SK-N-SH (cell line): ENCODE results near the gene TSSK2. TPM values are rescaled to one million over a fixed set of nuclear protein-coding genes. Genes with fewer than 3 reads are reported as not detected.

Experiments
- CTCF ChIA-PET: fragments of 300-600, 350-600 bp; formaldehyde crosslinking; extraction: SDS; loops from one replicate; lab custom pipeline; 2021; lab: Yijun Ruan, JAX
- POLR2A ChIA-PET: fragments of 350-600 bp; sonication (Branson Sonifier 250); formaldehyde crosslinking; extraction: SDS; loops from one replicate; lab custom pipeline; 2020; ENCODE audit warnings: antibody characterized with exemption, inconsistent platforms; lab: Yijun Ruan, JAX
- DNase-seq: peaks from one replicate; pipeline ENCODE4 v3.0.0; 2012
- H2AFZ ChIP-seq: fragments of 200-600 bp; sonication (generic); 2 replicates; pipeline ENCODE4 v1.8.1; 2016; ENCODE audit warnings: antibody characterized with exemption, mild to moderate bottlenecking, low read depth
- H3F3A ChIP-seq: fragments of 200-600 bp; sonication (generic); replicated peaks from 2 replicates; pipeline ENCODE3; 2016; ENCODE audit warnings: antibody characterized with exemption, mild to moderate bottlenecking; ENCODE audit not compliant: insufficient read depth
- H3K27ac ChIP-seq, 2 experiments: fragments of 200-500 bp in 1 of 2; fragments of 200-600 bp in 1 of 2; sonication (Bioruptor generic) in 1 of 2; sonication (generic), shearing (Covaris generic) in 1 of 2; 2 replicates each; pipeline versions ENCODE4 v1.5.1 to v1.6.1; 2014 to 2016; ENCODE audit warnings: low read depth in 2 of 2, inconsistent platforms in 1 of 2, low read length in 1 of 2, mild to moderate bottlenecking in 1 of 2, mixed read lengths in 1 of 2
- H3K27me3 ChIP-seq: fragments of 200-600 bp; sonication (generic), shearing (Covaris generic); 2 replicates; pipeline ENCODE4 v1.6.1; 2016; ENCODE audit warnings: mixed run types; ENCODE audit not compliant: insufficient read depth
- H3K36me3 ChIP-seq, 2 experiments: fragments of 200-500 bp in 1 of 2; fragments of 200-600 bp in 1 of 2; sonication (Bioruptor generic) in 1 of 2; sonication (generic) in 1 of 2; replicated peaks in 1 of 2; 2 replicates each; pipeline versions ENCODE3 to v1.5.1; 2014 to 2016; ENCODE audit warnings: low read length in 1 of 2, mild to moderate bottlenecking in 1 of 2; ENCODE audit not compliant: insufficient read depth in 2 of 2, control insufficient read depth in 1 of 2
- H3K4me1 ChIP-seq, 2 experiments: fragments of 200-500 bp in 1 of 2; fragments of 200-600 bp in 1 of 2; sonication (Bioruptor generic) in 1 of 2; sonication (generic), shearing (Covaris generic) in 1 of 2; 2 replicates each; pipeline versions ENCODE4 v1.5.1 to v1.6.1; 2014 to 2016; ENCODE audit warnings: low read depth in 1 of 2, low read length in 1 of 2, mixed run types in 1 of 2; ENCODE audit not compliant: insufficient read depth in 2 of 2, control insufficient read depth in 1 of 2
- H3K4me2 ChIP-seq: fragments of 200-600 bp; sonication (generic), shearing (Covaris generic); 2 replicates; pipeline ENCODE4 v1.6.1; 2017; ENCODE audit warnings: mixed run types
- H3K4me3 ChIP-seq, 2 experiments: fragments of 200-500 bp in 1 of 2; fragments of 200-600 bp in 1 of 2; sonication (Bioruptor generic) in 1 of 2; sonication (generic), shearing (Covaris generic) in 1 of 2; 2 replicates each; pipeline versions ENCODE4 v1.5.1 to v1.8.1; 2014 to 2016; ENCODE audit warnings: low read depth in 2 of 2, inconsistent platforms in 1 of 2, low read length in 1 of 2, mild to moderate bottlenecking in 1 of 2, mixed read lengths in 1 of 2, moderate library complexity in 1 of 2
- H3K79me2 ChIP-seq: fragments of 200-600 bp; sonication (generic); 2 replicates; pipeline ENCODE4 v1.8.1; 2017; ENCODE audit warnings: mild to moderate bottlenecking; ENCODE audit not compliant: insufficient read depth
- H3K9ac ChIP-seq: fragments of 200-600 bp; sonication (generic); 2 replicates; pipeline ENCODE4 v1.6.1; 2017; ENCODE audit warnings: mixed run types
- H3K9me2 ChIP-seq: fragments of 200-600 bp; sonication (generic); 2 replicates; pipeline ENCODE4 v1.6.1; 2017; ENCODE audit warnings: mixed run types
- H3K9me3 ChIP-seq: fragments of 200-600 bp; sonication (generic); 2 replicates; pipeline ENCODE4 v1.6.1; 2017; ENCODE audit warnings: mixed run types, mild to moderate bottlenecking, moderate library complexity
- H4K20me1 ChIP-seq: fragments of 200-600 bp; sonication (generic); 2 replicates; pipeline ENCODE4 v1.6.1; 2017; ENCODE audit warnings: mild to moderate bottlenecking, mixed run types; ENCODE audit not compliant: insufficient read depth
- CHD2 ChIP-seq: fragments of 150-350 bp; IDR thresholded peaks from 2 replicates; pipeline ENCODE4 v1.6.1; 2018; ENCODE audit warnings: low read length; ENCODE audit not compliant: partially characterized antibody
- ELF1 ChIP-seq: IDR thresholded peaks from 2 replicates; pipeline ENCODE4 v1.4.0; 2012
- EZH2phosphoT487 ChIP-seq: fragments of 200-600 bp; sonication (generic); IDR thresholded peaks from 2 replicates; pipeline ENCODE4 v1.6.1; 2017; ENCODE audit warnings: low read depth, mixed run types, mild to moderate bottlenecking, antibody characterized with exemption, moderate library complexity, borderline replicate concordance
- FOXJ3 ChIP-seq: sonication (generic); formaldehyde crosslinking; IDR thresholded peaks from 2 replicates; pipeline ENCODE4 v1.5.1; 2020; ENCODE audit warnings: mild to moderate bottlenecking, missing genetic modification reagents
- MAX ChIP-seq: IDR thresholded peaks from 2 replicates; pipeline ENCODE4 v1.4.0; 2012; ENCODE audit warnings: low read depth
- MXI1 ChIP-seq: IDR thresholded peaks from 2 replicates; pipeline ENCODE4 v1.6.1; 2012; ENCODE audit warnings: mild to moderate bottlenecking, low read depth, low read length, improper control_type of control experiment
- NFIC ChIP-seq: IDR thresholded peaks from 2 replicates; pipeline ENCODE4 v1.4.0; 2012; ENCODE audit warnings: borderline replicate concordance
- PBX3 ChIP-seq: IDR thresholded peaks from 2 replicates; pipeline ENCODE4; 2012
- POLR2AphosphoS5 ChIP-seq: IDR thresholded peaks from 2 replicates; pipeline ENCODE4 v1.6.1; 2012; ENCODE audit warnings: low read depth, low read length
- RAD21 ChIP-seq: IDR thresholded peaks from 2 replicates; pipeline ENCODE4 v1.6.1; 2012; ENCODE audit warnings: mild to moderate bottlenecking, low read length
- REST ChIP-seq: IDR thresholded peaks from 2 replicates; pipeline ENCODE4 v1.6.1; 2012; ENCODE audit warnings: mild to moderate bottlenecking, low read depth, low read length, moderate library complexity
- RFX5 ChIP-seq: IDR thresholded peaks from 2 replicates; pipeline ENCODE4 v1.6.1; 2012; ENCODE audit warnings: mild to moderate bottlenecking, improper control_type of control experiment, low read length
- TAF1 ChIP-seq: IDR thresholded peaks from 2 replicates; pipeline ENCODE4 v1.6.1; 2012; ENCODE audit warnings: low read depth, mild to moderate bottlenecking, low read length, moderate library complexity, borderline replicate concordance
- TEAD4 ChIP-seq: IDR thresholded peaks from 2 replicates; pipeline ENCODE4 v1.4.0; 2012; ENCODE audit warnings: mild to moderate bottlenecking, borderline replicate concordance; ENCODE audit not compliant: insufficient read depth
- YY1 ChIP-seq: IDR thresholded peaks from 2 replicates; pipeline ENCODE4 v1.4.0; 2012; ENCODE audit warnings: low read depth, mild to moderate bottlenecking
- WGBS: methylation state at CpG from one replicate; pipeline ENCODE4 v1.1.6; 2017; ENCODE audit warnings: low lambda C conversion rate; 5-methylcytosine and 5-hydroxymethylcytosine counted together
- polyA plus RNA-seq, 3 experiments: library from polyadenylated mRNA; depleted of rRNA; stranded (reverse); fragments of >200 nt; gene quantifications; 2 replicates each; pipeline ENCODE4 v1.2.3, GENCODE V29; 2012
- TF ChIP-seq, protein P1 (sequence below): IDR thresholded peaks from 2 replicates; pipeline ENCODE4 v1.4.0; 2012; ENCODE audit warnings: low read depth, borderline replicate concordance
- TF ChIP-seq, protein P2 (sequence below): fragments of 150-350 bp; IDR thresholded peaks from 2 replicates; pipeline ENCODE4 v1.6.1; 2016; ENCODE audit warnings: mild to moderate bottlenecking, low read depth, low read length

The TSSK2 gene
- polyA plus RNA-seq, 1 of the 3 experiments (the other 2 are of a cell fraction), result not detected

- Histone ChIP-seq H3K4me1 (peaks cover 0 to 15% of the 10 kb centered on the region in 2 experiments; a peak in 2 of 4 replicates), H3K9me3 (no peaks in the 10 kb centered on the region), H3K79me2 (peaks cover 14% of the 10 kb centered on the region), H3K9ac (no peak overlapping the region), H3K27ac (no peak overlapping the region), H4K20me1 (peaks cover 10% of the 10 kb centered on the region), H3K4me3 (no peak overlapping the region), H3K4me2 (no peak overlapping the region), H3F3A (no peaks in the 10 kb centered on the region), H2AFZ (no peak overlapping the region), H3K9me2 (no peaks in the 10 kb centered on the region), H3K27me3 (no peaks in the 10 kb centered on the region), H3K36me3 (no peaks in the 10 kb centered on the region)
- TF ChIP-seq MAX (no peak), CHD2 (no peak), TEAD4 (no peak), ELF1 (no peak), MXI1 (no peak), TAF1 (no peak), REST (no peak), EZH2phosphoT487 (no peak), RFX5 (no peak), PBX3 (no peak), FOXJ3 (CRISPR knock-in tag) (no peak), NFIC (no peak), YY1 (no peak), POLR2AphosphoS5 (no peak), RAD21 (no peak)
- TF ChIP-seq, protein P1, sequence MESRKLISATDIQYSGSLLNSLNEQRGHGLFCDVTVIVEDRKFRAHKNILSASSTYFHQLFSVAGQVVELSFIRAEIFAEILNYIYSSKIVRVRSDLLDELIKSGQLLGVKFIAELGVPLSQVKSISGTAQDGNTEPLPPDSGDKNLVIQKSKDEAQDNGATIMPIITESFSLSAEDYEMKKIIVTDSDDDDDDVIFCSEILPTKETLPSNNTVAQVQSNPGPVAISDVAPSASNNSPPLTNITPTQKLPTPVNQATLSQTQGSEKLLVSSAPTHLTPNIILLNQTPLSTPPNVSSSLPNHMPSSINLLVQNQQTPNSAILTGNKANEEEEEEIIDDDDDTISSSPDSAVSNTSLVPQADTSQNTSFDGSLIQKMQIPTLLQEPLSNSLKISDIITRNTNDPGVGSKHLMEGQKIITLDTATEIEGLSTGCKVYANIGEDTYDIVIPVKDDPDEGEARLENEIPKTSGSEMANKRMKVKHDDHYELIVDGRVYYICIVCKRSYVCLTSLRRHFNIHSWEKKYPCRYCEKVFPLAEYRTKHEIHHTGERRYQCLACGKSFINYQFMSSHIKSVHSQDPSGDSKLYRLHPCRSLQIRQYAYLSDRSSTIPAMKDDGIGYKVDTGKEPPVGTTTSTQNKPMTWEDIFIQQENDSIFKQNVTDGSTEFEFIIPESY, result no peak
- TF ChIP-seq, protein P2, sequence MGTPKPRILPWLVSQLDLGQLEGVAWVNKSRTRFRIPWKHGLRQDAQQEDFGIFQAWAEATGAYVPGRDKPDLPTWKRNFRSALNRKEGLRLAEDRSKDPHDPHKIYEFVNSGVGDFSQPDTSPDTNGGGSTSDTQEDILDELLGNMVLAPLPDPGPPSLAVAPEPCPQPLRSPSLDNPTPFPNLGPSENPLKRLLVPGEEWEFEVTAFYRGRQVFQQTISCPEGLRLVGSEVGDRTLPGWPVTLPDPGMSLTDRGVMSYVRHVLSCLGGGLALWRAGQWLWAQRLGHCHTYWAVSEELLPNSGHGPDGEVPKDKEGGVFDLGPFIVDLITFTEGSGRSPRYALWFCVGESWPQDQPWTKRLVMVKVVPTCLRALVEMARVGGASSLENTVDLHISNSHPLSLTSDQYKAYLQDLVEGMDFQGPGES, result no peak
- CTCF ChIA-PET, result interaction anchor here (0.8 to 1.6 kb wide), 2 partner anchors 11 to 54 kb away, joined by 3 to 5 read pairs; no protein-coding TSS in a partner anchor
- WGBS, result 66% methylated on average over 21 of the region's 21 CpGs
- POLR2A ChIA-PET, result no interaction called here
- no peak for DNase-seq
Measured at GRCh38 chr22:19125474-19126308, 5.4 kb upstream of the TSSK2 start.
